H1 (cell line): ENCODE results near the gene SLC30A7. TPM values are rescaled to one million over a fixed set of nuclear protein-coding genes. Genes with fewer than 3 reads are reported as not detected.

Experiments used
- CTCF ChIA-PET: fragments of 300-600 bp; sonication (Branson Sonifier 250); formaldehyde crosslinking; loops from one replicate; lab custom pipeline; 2021; ENCODE audit not compliant: partially characterized antibody; lab: Charles Lee
- POLR2A ChIA-PET: fragments of 300-600 bp; sonication (Branson Sonifier 250); formaldehyde crosslinking; loops from one replicate; lab custom pipeline; 2021; ENCODE audit warnings: inconsistent platforms; ENCODE audit not compliant: partially characterized antibody; lab: Charles Lee
- DNase-seq, 2 experiments: peaks; one replicate each; pipeline versions ENCODE4 v3.0.0 to v3.0.0-alpha.2; 2010 to 2022; ENCODE audit warnings: low spot score in 2 of 2, low read depth in 1 of 2, mixed read lengths in 1 of 2
- FAIRE-seq: peaks from 2 replicates; lab custom pipeline; 2011; peaks lifted over from hg19 to GRCh38; lab: Jason Lieb, UNC
- H2AFZ ChIP-seq: 2 replicates; pipeline ENCODE4 v1.8.1; 2012; ENCODE audit warnings: low read length, inconsistent platforms
- H2AK5ac ChIP-seq: 2 replicates; pipeline ENCODE4 v1.6.1; 2013; ENCODE audit warnings: low read depth, low read length
- H2BK120ac ChIP-seq: replicated peaks from 2 replicates; pipeline ENCODE3; 2013; ENCODE audit warnings: low read depth, low read length, inconsistent platforms
- H2BK12ac ChIP-seq: 2 replicates; pipeline ENCODE4 v1.6.1; 2013; ENCODE audit warnings: low read depth, low read length
- H2BK15ac ChIP-seq: 2 replicates; pipeline ENCODE4 v1.6.1; 2013; ENCODE audit warnings: low read length
- H2BK20ac ChIP-seq: 2 replicates; pipeline ENCODE4 v1.6.1; 2013; ENCODE audit warnings: low read length
- H2BK5ac ChIP-seq: 2 replicates; pipeline ENCODE4 v1.6.1; 2013; ENCODE audit warnings: low read depth, low read length
- H3K14ac ChIP-seq: 2 replicates; pipeline ENCODE4 v1.6.1; 2013; ENCODE audit warnings: inconsistent platforms; ENCODE audit not compliant: insufficient read length
- H3K18ac ChIP-seq: 2 replicates; pipeline ENCODE4 v1.6.1; 2013; ENCODE audit warnings: low read length; ENCODE audit errors: extremely low read depth
- H3K23ac ChIP-seq: 2 replicates; pipeline ENCODE4 v1.6.1; 2013; ENCODE audit warnings: inconsistent platforms; ENCODE audit not compliant: insufficient read length
- H3K23me2 ChIP-seq: 2 replicates; pipeline ENCODE4 v1.6.1; 2013; ENCODE audit warnings: low read depth, low read length
- H3K27ac ChIP-seq: 2 replicates; pipeline ENCODE4 v1.6.1; 2011; ENCODE audit warnings: low read depth, low read length, inconsistent platforms
- H3K27me3 ChIP-seq, 4 experiments: replicated peaks in 1 of 4; 1 replicate in 1 of 4; 2 replicates in 3 of 4; pipeline versions ENCODE4 v1.6.1 to v1.8.1; 2011 to 2013; ENCODE audit warnings: low read length in 3 of 4, mild to moderate bottlenecking in 3 of 4, inconsistent platforms in 2 of 4, mixed read lengths in 2 of 4, moderate library complexity in 1 of 4; ENCODE audit not compliant: control insufficient read depth in 3 of 4, insufficient read depth in 3 of 4; ENCODE audit errors: extremely low read depth in 1 of 4
- H3K36me3 ChIP-seq, 4 experiments: 2 replicates each; pipeline versions ENCODE4 v1.6.1 to v1.8.1; 2011 to 2013; ENCODE audit warnings: mild to moderate bottlenecking in 4 of 4, low read length in 3 of 4, moderate library complexity in 2 of 4, control low read depth in 1 of 4, inconsistent platforms in 1 of 4; ENCODE audit not compliant: insufficient read depth in 4 of 4, control insufficient read depth in 2 of 4
- H3K4ac ChIP-seq: replicated peaks from 2 replicates; pipeline ENCODE3; 2013; ENCODE audit warnings: low read length, low read depth, mixed read lengths, inconsistent platforms; ENCODE audit not compliant: insufficient read length
- H3K4me1 ChIP-seq, 4 experiments: replicated peaks in 1 of 4; 1 replicate in 1 of 4; 2 replicates in 3 of 4; pipeline versions ENCODE4 v1.6.1 to v1.8.1; 2011 to 2013; ENCODE audit warnings: low read length in 3 of 4, inconsistent platforms in 2 of 4, mixed read lengths in 1 of 4; ENCODE audit not compliant: insufficient read depth in 4 of 4, control insufficient read depth in 3 of 4
- H3K4me2 ChIP-seq, 2 experiments: 2 replicates each; pipeline versions ENCODE4 v1.6.1 to v1.8.1; 2011 to 2013; ENCODE audit warnings: low read depth in 2 of 2, low read length in 2 of 2, control low read depth in 1 of 2, inconsistent platforms in 1 of 2, mild to moderate bottlenecking in 1 of 2; ENCODE audit not compliant: insufficient read depth in 1 of 2
- H3K4me3 ChIP-seq, 4 experiments: fragments of 200-600, 300-600 bp in 1 of 4; sonication (generic), shearing (Covaris generic), sonication (Bioruptor Twin) in 1 of 4; 2 replicates each; pipeline versions ENCODE4 v1.5.1 to v1.8.1; 2011 to 2016; ENCODE audit warnings: low read length in 4 of 4, low read depth in 3 of 4, control low read depth in 2 of 4, inconsistent platforms in 2 of 4, mild to moderate bottlenecking in 2 of 4, mixed read lengths in 1 of 4, moderate library complexity in 1 of 4; ENCODE audit not compliant: insufficient read depth in 2 of 4; ENCODE audit errors: extremely low read depth in 1 of 4
- H3K56ac ChIP-seq: replicated peaks from 2 replicates; pipeline ENCODE3; 2013; ENCODE audit warnings: low read depth, mild to moderate bottlenecking, mixed read lengths, low read length, inconsistent platforms; ENCODE audit not compliant: insufficient read length
- H3K79me1 ChIP-seq: 2 replicates; pipeline ENCODE4 v1.6.1; 2013; ENCODE audit warnings: low read depth, low read length, control low read depth
- H3K79me2 ChIP-seq, 2 experiments: 2 replicates each; pipeline versions ENCODE4 v1.6.1 to v1.8.1; 2012 to 2013; ENCODE audit warnings: low read length in 2 of 2, mild to moderate bottlenecking in 2 of 2, inconsistent platforms in 1 of 2; ENCODE audit not compliant: insufficient read depth in 2 of 2, control insufficient read depth in 1 of 2
- H3K9ac ChIP-seq, 4 experiments: replicated peaks in 1 of 4; 1 replicate in 1 of 4; 2 replicates in 3 of 4; pipeline versions ENCODE4 v1.6.1 to v1.8.1; 2011 to 2013; ENCODE audit warnings: low read depth in 3 of 4, low read length in 3 of 4, control low read depth in 2 of 4, mild to moderate bottlenecking in 2 of 4, moderate library complexity in 2 of 4, inconsistent platforms in 1 of 4; ENCODE audit errors: extremely low read depth in 1 of 4
- H3K9me3 ChIP-seq, 2 experiments: 2 replicates each; pipeline versions ENCODE4 v1.6.1 to v1.8.1; 2012 to 2013; ENCODE audit warnings: mild to moderate bottlenecking in 2 of 2, moderate library complexity in 2 of 2, control low read depth in 1 of 2, inconsistent platforms in 1 of 2, low read depth in 1 of 2, low read length in 1 of 2, mixed read lengths in 1 of 2; ENCODE audit not compliant: insufficient read depth in 2 of 2
- H4K20me1 ChIP-seq, 2 experiments: replicated peaks in 1 of 2; 2 replicates each; pipeline versions ENCODE3 to v1.8.1; 2011 to 2013; ENCODE audit warnings: inconsistent platforms in 2 of 2, low read length in 2 of 2, mild to moderate bottlenecking in 1 of 2; ENCODE audit not compliant: insufficient read depth in 2 of 2, control insufficient read depth in 1 of 2
- H4K5ac ChIP-seq: 2 replicates; pipeline ENCODE4 v1.6.1; 2013; ENCODE audit warnings: low read length, low read depth, mixed read lengths, inconsistent platforms; ENCODE audit not compliant: insufficient read length
- H4K8ac ChIP-seq: 2 replicates; pipeline ENCODE4 v1.8.0; 2013; ENCODE audit warnings: mild to moderate bottlenecking, moderate library complexity, low read length, inconsistent platforms; ENCODE audit not compliant: insufficient read depth; ENCODE audit errors: extremely low read depth
- H4K91ac ChIP-seq: replicated peaks from 2 replicates; pipeline ENCODE3; 2013; ENCODE audit warnings: low read length, mixed read lengths, inconsistent platforms; ENCODE audit not compliant: insufficient read length
- NRF1 ChIP-seq: IDR thresholded peaks from 2 replicates; pipeline ENCODE4 v1.6.1; 2011; ENCODE audit warnings: mild to moderate bottlenecking, low read depth, low read length, improper control_type of control experiment
- WGBS, 2 experiments: shearing (Covaris generic) in 1 of 2; methylation state at CpG; one replicate each; pipeline versions ENCODE4 v1.1.6 to v1.1.7; 2013 to 2015; ENCODE audit warnings: low lambda C conversion rate in 2 of 2, mixed read lengths in 2 of 2, inconsistent platforms in 1 of 2, low coverage in 1 of 2, missing lambda C conversion rate in 1 of 2; ENCODE audit not compliant: insufficient replicate concordance in 2 of 2, insufficient coverage in 1 of 2, insufficient read length in 1 of 2; ENCODE audit errors: extremely low coverage in 1 of 2, missing lambda C conversion rate in 1 of 2; 5-methylcytosine and 5-hydroxymethylcytosine counted together
- polyA plus RNA-seq, 7 experiments: library from polyadenylated mRNA; depleted of rRNA in 3 of 7; stranded (reverse) in 5 of 7; unstranded in 2 of 7; fragments of >200 nt in 5 of 7; fragments of 200-250 nt in 2 of 7; gene quantifications; 1 replicate in 5 of 7; 2 replicates in 1 of 7; 4 replicates in 1 of 7; pipeline versions ENCODE4 v1.2.1 to v1.2.3, GENCODE V29; 2011 to 2013; ENCODE audit warnings: missing spikeins in 2 of 7, mixed read lengths in 2 of 7
- total RNA-seq: library from RNA; stranded (reverse); fragmentation: NEBNext Ultra II Directional; extraction: Animal tissue kit (Norgen Biotek cat#: 25700); gene quantifications from 2 replicates; pipeline ENCODE4 v1.2.1, GENCODE V29; 2021

SLC30A7 gene
- total and polyA plus RNA-seq, 2 of the 8 experiments (the other 6 are each of a cell fraction or from before 2014, with no cell fraction given): 5.5 to 22.1 TPM

GRCh38 chr1:100953960-100954730 lies 58.3 kb downstream of the SLC30A7 start:
- no peak for DNase-seq
- Histone ChIP-seq H3K56ac (no peak overlapping the region), H3K18ac (no peak overlapping the region), H3K27ac (no peak overlapping the region), H2BK12ac (no peak overlapping the region), H3K14ac (no peak overlapping the region), H3K79me1 (no peaks in the 10 kb centered on the region), H3K23me2 (peaks cover 2% of the 10 kb centered on the region; the same call in 1 of the 2 replicates), H3K4me3 (no peak overlapping the region), H4K20me1 (no peaks in the 10 kb centered on the region), H3K27me3 (no peaks in the 10 kb centered on the region), H3K4me2 (no peak overlapping the region), H2BK5ac (no peak overlapping the region), H3K79me2 (no peaks in the 10 kb centered on the region; a peak in 1 of 4 replicates), H2AFZ (no peak overlapping the region), H3K4me1 (peaks cover 9 to 27% (median 17%) of the 10 kb centered on the region in 4 experiments), H2BK15ac (no peak overlapping the region), H4K8ac (no peak overlapping the region), H4K5ac (no peak overlapping the region), H3K4ac (no peak overlapping the region), H2AK5ac (no peak overlapping the region), H2BK20ac (no peak overlapping the region), H4K91ac (no peak overlapping the region), H3K9me3 (no peaks in the 10 kb centered on the region), H3K9ac (no peak overlapping the region), H2BK120ac (no peak overlapping the region), H3K36me3 (peaks cover 0 to 6% (median 1%) of the 10 kb centered on the region in 4 experiments; a peak in 3 of 8 replicates), H3K23ac (no peak overlapping the region)
- 53% methylated on average over 2 of the region's 2 CpGs; no CpG with 5 or more reads in 1 of the 2 experiments for WGBS, 2 experiments
- FAIRE-seq: no peak
- POLR2A ChIA-PET: interaction anchor here (0.7 to 1.0 kb wide), 4 partner anchors 12 to 62 kb away, joined by 3 to 4 read pairs (median 3); no protein-coding TSS in a partner anchor
- CTCF ChIA-PET: interaction anchor here (1.3 kb wide), 2 partner anchors 21 to 335 kb away, joined by 3 read pairs; no protein-coding TSS in a partner anchor
- no peak for TF ChIP-seq NRF1
